Brain microvascular endothelial cell (primary cell): ENCODE measurements around the gene ALK.

Source experiments
- DNase-seq: peaks from one replicate; pipeline ENCODE4 v3.0.0-alpha.2; 2020
- H3K27ac ChIP-seq: fragments of 250-450 bp; sonication (Bioruptor Pico); 2 replicates; pipeline ENCODE4 v1.5.1; 2020; ENCODE audit warnings: mild to moderate bottlenecking, moderate library complexity
- H3K27me3 ChIP-seq: fragments of 250-450 bp; sonication (Bioruptor Pico); replicated peaks from 2 replicates; pipeline ENCODE4 v1.5.1; 2020; ENCODE audit warnings: mild to moderate bottlenecking
- H3K36me3 ChIP-seq: fragments of 250-450 bp; sonication (Bioruptor Pico); replicated peaks from 2 replicates; pipeline ENCODE4 v1.5.1; 2020; ENCODE audit warnings: mild to moderate bottlenecking
- H3K4me3 ChIP-seq: 2 replicates; pipeline ENCODE4 v1.5.1; 2011; ENCODE audit warnings: low read depth, mild to moderate bottlenecking, control low read depth, low read length, moderate library complexity
- in situ Hi-C: cut with HindIII; loops from 2 replicates; pipeline ENCODE4 v1.10.0; 2017; ENCODE audit warnings: low sequenced_read_pairs, low pct_ligation_motif_present
- TF ChIP-seq, protein P1 (sequence below): IDR thresholded peaks from 2 replicates; pipeline ENCODE4 v1.5.1; 2011; ENCODE audit warnings: low read depth, mild to moderate bottlenecking, moderate library complexity, low read length, control low read depth, inconsistent platforms; ENCODE audit errors: missing control alignments

The ALK gene

DNA sequence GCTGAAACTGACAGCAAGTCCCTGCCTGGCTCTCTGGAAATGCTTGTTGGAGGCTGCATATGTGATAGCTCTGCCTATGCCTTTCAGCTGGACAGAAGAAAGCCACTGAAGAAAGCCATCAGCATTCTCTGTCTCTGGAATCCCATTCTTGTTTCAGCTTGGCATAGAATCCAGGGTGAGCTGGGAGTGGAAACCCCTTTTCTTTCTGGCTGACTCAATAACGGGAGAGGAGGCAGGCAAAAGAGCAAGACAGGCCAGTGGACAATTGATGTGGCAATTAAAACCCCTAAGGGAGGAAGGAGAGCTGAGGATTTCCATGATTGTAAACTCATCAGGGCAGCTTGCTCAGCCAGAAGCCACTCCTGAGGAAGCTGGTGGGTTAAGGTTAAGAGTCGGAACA lies 598.1 kb downstream of the ALK start:
- no peaks in the 10 kb centered on the region for H3K27me3 ChIP-seq
- in situ Hi-C loops = no loop called here
- no peaks in the 10 kb centered on the region for H3K36me3 ChIP-seq
- H3K27ac ChIP-seq = no peak overlapping the region
- TF ChIP-seq, protein P1, sequence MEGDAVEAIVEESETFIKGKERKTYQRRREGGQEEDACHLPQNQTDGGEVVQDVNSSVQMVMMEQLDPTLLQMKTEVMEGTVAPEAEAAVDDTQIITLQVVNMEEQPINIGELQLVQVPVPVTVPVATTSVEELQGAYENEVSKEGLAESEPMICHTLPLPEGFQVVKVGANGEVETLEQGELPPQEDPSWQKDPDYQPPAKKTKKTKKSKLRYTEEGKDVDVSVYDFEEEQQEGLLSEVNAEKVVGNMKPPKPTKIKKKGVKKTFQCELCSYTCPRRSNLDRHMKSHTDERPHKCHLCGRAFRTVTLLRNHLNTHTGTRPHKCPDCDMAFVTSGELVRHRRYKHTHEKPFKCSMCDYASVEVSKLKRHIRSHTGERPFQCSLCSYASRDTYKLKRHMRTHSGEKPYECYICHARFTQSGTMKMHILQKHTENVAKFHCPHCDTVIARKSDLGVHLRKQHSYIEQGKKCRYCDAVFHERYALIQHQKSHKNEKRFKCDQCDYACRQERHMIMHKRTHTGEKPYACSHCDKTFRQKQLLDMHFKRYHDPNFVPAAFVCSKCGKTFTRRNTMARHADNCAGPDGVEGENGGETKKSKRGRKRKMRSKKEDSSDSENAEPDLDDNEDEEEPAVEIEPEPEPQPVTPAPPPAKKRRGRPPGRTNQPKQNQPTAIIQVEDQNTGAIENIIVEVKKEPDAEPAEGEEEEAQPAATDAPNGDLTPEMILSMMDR = no peak
- no peak for DNase-seq
- H3K4me3 ChIP-seq = no peak overlapping the region

DNA sequence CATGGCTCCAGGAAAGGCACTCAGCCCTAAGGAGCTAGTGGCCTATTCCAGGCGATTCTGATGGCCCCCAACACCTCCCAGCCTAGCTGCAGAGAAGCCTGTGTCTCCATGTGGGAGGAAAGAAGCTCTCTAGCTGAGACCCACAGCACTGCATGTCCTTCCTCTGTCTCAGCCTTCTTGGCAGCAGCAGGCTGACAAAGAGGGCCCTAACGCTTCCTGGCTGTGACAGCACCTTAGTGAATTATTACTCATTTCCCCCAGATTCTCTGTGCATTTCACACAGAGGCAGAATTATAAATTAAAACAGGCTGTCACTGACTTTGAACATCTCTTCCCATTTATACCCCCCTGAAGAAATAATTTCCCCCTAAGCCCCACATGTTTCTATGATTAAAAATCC lies 599.4 kb downstream of the ALK start:
- no peak overlapping the region for H3K27ac ChIP-seq
- no peaks in the 10 kb centered on the region for H3K27me3 ChIP-seq
- DNase-seq = no peak
- TF ChIP-seq, protein P1 = no peak
- H3K4me3 ChIP-seq = no peak overlapping the region
- in situ Hi-C loops = no loop called here
- no peaks in the 10 kb centered on the region for H3K36me3 ChIP-seq

DNA sequence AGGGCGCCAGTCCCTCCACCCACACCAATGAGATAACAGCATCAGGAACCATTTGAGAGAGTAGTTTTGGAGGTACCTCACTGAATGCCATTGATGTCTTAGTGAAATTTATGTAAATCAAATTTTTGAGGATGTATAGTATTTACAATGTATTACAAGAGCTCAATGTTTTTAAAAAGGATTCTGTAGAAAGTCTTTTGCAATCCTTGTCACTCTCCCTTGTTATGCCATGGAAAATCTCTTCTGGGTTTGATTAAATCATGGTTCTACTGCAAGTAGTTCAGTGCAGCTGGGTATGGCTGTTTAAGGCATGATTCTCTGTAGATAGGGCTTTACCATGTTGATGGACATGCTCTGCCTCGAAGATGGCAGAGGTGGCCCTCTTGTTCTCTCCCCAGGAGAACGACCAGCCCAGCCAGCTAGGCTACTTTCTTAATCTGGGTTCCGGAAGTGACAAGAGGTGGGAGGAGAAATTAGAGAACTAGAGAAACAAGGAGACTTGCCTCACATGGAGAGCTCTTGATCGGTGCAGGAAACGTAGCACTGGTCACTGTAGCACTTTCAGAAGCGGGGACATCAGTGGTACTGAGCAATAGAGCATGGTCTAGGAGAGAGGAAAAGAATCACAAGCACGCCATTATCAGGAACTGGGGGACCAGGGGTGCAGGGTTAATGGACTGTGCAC lies 603.4 kb downstream of the ALK start:
- DNase-seq = no peak
- no peak overlapping the region for H3K4me3 ChIP-seq
- peaks cover 1% of the 10 kb centered on the region for H3K27me3 ChIP-seq
- no peak overlapping the region for H3K27ac ChIP-seq
- in situ Hi-C loops = no loop called here
- no peaks in the 10 kb centered on the region for H3K36me3 ChIP-seq
- TF ChIP-seq, protein P1 = no peak

DNA sequence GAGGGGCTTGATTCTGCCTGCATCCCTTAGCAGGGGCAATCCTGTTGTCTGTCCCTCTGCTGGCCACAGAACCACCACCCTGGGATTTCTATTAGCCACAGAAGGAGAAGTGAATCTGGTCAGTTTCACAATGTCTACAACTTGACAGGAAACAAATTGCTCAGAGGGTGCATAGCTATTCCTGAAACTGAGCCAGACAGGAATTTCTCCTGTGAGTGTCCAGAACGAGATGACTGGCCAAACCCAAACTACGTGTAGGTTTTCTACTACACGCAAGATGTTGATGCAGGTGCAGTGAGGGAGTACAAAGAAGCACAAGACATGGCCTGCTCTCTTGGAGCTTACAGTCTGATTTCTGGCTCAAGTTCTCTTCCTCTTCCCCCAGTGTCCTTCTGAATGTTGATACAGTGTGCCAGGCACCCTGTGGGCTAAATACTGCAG lies 604.3 kb downstream of the ALK start:
- in situ Hi-C loops = no loop called here
- H3K27ac ChIP-seq = no peak overlapping the region
- no peak overlapping the region for H3K4me3 ChIP-seq
- TF ChIP-seq, protein P1 = peak; percentile 28
- H3K27me3 ChIP-seq = peaks cover 1% of the 10 kb centered on the region
- no peak for DNase-seq
- H3K36me3 ChIP-seq = no peaks in the 10 kb centered on the region

DNA sequence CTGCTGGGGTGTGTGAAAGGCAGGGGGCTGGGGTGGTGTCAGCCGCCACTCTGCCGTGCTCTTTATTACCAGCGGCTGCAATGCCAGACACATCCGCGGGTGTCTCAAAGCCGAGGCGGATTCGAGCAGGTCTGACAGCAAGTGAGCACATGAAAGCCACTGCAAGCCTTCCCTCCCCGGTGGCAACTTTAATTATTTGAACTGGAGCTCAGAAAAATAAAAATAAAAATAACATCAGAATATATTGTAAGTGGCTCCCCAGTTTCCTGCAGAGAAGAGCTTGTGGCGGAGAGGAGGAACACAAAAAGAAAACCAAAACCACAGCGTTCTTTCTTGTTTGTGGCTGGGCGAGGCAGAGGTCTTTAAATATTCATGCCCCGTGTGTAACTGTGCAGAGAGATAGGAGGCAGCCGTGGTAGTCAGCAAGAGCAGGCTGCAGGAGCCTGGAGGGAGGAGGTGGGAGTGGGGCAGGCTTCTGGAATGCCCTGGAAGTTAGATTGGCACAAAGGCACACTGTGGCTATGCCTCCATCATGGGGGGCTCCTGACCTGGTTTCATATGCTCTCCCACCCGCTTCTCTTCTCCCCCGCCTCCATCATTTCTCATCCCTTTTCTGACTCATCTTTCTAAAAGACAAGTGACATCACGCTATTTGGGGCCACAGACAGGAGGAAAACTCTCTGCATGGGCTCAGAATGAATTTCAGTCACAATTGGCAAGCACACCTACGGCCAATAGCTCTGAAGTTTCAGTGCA lies 606.4 kb downstream of the ALK start:
- DNase-seq = peak; percentile 40
- no peak overlapping the region for H3K27ac ChIP-seq
- in situ Hi-C loops = no loop called here

More for the DNA sequence above, 606.4 kb downstream of the ALK start:
- TF ChIP-seq, protein P1 = peak; percentile 48
- H3K4me3 ChIP-seq = no peak overlapping the region
- H3K36me3 ChIP-seq = no peaks in the 10 kb centered on the region
- peaks cover 1% of the 10 kb centered on the region for H3K27me3 ChIP-seq
